ENCODE measurements around the gene EEA1. TPM values are rescaled to one million over a fixed set of nuclear protein-coding genes. Genes with fewer than 3 reads are reported as not detected.

Gene EEA1
- total RNA-seq, 1 experiment from 2014 or later, result 7.9 TPM

DNA sequence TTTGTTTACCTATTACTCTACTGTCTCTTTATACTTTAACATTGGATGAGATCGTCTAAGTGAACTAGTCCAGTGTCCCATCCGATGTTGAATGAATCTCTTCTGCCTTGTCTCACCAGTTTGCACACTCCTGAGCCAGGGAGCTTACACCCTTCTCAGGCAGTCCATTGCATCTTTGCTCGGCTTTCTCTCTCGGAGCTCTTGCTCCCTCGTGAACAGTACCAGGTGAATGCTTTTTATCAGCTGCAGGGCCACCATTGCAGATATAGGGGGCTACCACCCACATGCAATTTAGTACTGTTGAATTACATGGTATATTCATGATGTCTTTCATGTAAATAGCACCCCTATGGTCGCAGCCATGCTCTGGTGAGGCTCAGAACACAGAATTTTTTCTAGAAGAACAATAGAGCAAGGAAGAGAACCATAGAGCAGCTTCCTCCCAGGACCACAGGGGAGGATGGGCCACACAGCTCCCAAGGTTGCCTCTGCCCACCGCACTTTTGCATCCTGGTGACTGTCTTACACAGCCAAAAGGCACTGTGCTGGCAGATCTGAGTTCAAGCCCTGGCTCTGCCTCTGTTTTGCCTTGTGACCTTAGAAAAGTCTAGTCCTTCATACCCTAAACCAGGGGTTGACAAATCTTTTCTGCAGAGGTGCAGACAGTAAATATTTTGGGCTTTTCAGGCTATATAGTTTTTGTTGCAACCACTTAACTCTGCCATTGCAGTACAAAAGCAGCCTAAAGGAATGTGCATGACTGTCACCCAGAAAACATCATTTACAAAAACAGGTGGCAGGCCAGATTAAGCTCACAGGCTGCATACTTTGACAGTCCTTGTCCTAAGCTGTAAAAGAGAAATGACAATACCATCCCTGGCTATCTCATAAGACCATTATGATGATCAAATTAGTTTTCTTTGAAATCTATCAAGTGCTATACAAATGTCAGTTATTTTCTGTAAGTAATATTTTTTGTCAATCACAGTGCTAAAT is 190.9 kb downstream of the EEA1 start:
- H3K27ac ChIP-seq (ENCODE audit: low read length), result no peak overlapping the region
- no peaks in the 10 kb centered on the region for H3F3A ChIP-seq (ENCODE audit: low read length, unreplicated experiment)
- POLR2A ChIA-PET (ENCODE audit: unreplicated experiment), result no interaction called here
- H3K4me1 ChIP-seq (ENCODE audit: insufficient read depth, low read length), result peaks cover 15% of the 10 kb centered on the region
- no peaks in the 10 kb centered on the region for H3K79me2 ChIP-seq (ENCODE audit: low read length)
- DNase-seq, result no peak
- H2AFZ ChIP-seq (ENCODE audit: low read length), result no peak overlapping the region
- CTCF ChIA-PET, result no interaction called here
- H3K9me2 ChIP-seq (replicated peaks; ENCODE audit: low read length), result no peaks in the 10 kb centered on the region
- intact Hi-C loops (cut with micrococcal nuclease), result no loop called here
- ATAC-seq, result no peak
- BruUV-seq (replicated peaks), result no TSS peak
- TF ChIP-seq, protein P1, sequence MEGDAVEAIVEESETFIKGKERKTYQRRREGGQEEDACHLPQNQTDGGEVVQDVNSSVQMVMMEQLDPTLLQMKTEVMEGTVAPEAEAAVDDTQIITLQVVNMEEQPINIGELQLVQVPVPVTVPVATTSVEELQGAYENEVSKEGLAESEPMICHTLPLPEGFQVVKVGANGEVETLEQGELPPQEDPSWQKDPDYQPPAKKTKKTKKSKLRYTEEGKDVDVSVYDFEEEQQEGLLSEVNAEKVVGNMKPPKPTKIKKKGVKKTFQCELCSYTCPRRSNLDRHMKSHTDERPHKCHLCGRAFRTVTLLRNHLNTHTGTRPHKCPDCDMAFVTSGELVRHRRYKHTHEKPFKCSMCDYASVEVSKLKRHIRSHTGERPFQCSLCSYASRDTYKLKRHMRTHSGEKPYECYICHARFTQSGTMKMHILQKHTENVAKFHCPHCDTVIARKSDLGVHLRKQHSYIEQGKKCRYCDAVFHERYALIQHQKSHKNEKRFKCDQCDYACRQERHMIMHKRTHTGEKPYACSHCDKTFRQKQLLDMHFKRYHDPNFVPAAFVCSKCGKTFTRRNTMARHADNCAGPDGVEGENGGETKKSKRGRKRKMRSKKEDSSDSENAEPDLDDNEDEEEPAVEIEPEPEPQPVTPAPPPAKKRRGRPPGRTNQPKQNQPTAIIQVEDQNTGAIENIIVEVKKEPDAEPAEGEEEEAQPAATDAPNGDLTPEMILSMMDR (conservative IDR thresholded peaks at IDR 0.05; ENCODE audit: low read depth, low read length), result no peak
- TF ChIP-seq EZH2phosphoT487 (IDR thresholded peaks at IDR 0.05; ENCODE audit: borderline replicate concordance, low read length) (no peak), EZH2 (IDR thresholded peaks at IDR 0.05; ENCODE audit: low read length, unreplicated experiment) (no peak)
- H3K9ac ChIP-seq (ENCODE audit: low read length), result no peak overlapping the region
- H4K20me1 ChIP-seq (ENCODE audit: low read length), result no peaks in the 10 kb centered on the region
- no peaks in the 10 kb centered on the region for H3K27me3 ChIP-seq (ENCODE audit: low read length)
- H3K4me3 ChIP-seq (ENCODE audit: low read length), result no peak overlapping the region
- H3K4me2 ChIP-seq (ENCODE audit: low read length), result no peak overlapping the region
- no peaks in the 10 kb centered on the region for H3K36me3 ChIP-seq (ENCODE audit: low read depth, low read length)
- H3K9me3 ChIP-seq (ENCODE audit: low read length), result no peaks in the 10 kb centered on the region

DNA sequence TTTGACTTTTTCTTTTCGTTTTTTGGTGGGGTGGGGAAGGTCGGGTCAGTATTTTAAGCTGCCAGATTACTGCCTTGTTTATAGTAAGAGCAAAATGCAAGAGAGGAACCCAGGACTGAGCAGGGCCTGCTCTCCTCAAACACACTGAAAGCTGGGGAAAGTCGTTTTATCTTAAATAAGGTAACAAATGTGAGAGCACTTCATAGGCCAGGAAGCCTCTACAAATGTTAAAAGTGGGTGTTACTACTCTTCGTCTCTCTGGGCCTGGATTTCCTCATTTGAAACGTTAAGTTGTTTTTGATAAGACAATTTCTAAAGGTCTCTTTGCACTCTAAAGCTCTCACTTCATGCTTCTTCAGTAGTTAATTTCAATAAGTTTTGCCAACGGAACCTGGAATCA is 192.5 kb downstream of the EEA1 start:
- no peak overlapping the region for H3K4me2 ChIP-seq (ENCODE audit: low read length)
- BruUV-seq (replicated peaks), result no TSS peak
- CTCF ChIA-PET, result no interaction called here
- DNase-seq, result no peak
- no peaks in the 10 kb centered on the region for H3K27me3 ChIP-seq (ENCODE audit: low read length)
- no peak overlapping the region for H3K9ac ChIP-seq (ENCODE audit: low read length)
- no peaks in the 10 kb centered on the region for H3K36me3 ChIP-seq (ENCODE audit: low read depth, low read length)
- H3F3A ChIP-seq (ENCODE audit: low read length, unreplicated experiment), result no peaks in the 10 kb centered on the region
- no peak overlapping the region for H3K27ac ChIP-seq (ENCODE audit: low read length)
- no peaks in the 10 kb centered on the region for H4K20me1 ChIP-seq (ENCODE audit: low read length)
- ATAC-seq, result no peak
- intact Hi-C loops (cut with micrococcal nuclease), result no loop called here
- no peaks in the 10 kb centered on the region for H3K79me2 ChIP-seq (ENCODE audit: low read length)
- POLR2A ChIA-PET (ENCODE audit: unreplicated experiment), result no interaction called here
- TF ChIP-seq EZH2 (IDR thresholded peaks at IDR 0.05; ENCODE audit: low read length, unreplicated experiment), result no peak
- TF ChIP-seq, protein P1 (conservative IDR thresholded peaks at IDR 0.05; ENCODE audit: low read depth, low read length), result no peak
- no peak for TF ChIP-seq EZH2phosphoT487 (IDR thresholded peaks at IDR 0.05; ENCODE audit: borderline replicate concordance, low read length)
- no peaks in the 10 kb centered on the region for H3K9me3 ChIP-seq (ENCODE audit: low read length)
- H3K9me2 ChIP-seq (replicated peaks; ENCODE audit: low read length), result no peaks in the 10 kb centered on the region
- peak overlapping the region; percentile 34 for H2AFZ ChIP-seq (ENCODE audit: low read length)
- H3K4me1 ChIP-seq (ENCODE audit: insufficient read depth, low read length), result peaks cover 15% of the 10 kb centered on the region
- no peak overlapping the region for H3K4me3 ChIP-seq (ENCODE audit: low read length)

Data from PC-3 (cell line).